Amniotic stem cell (primary cell): ENCODE results near the gene KLHDC10.
"Not testable (repeated sequence)": the region's sequence is repeated elsewhere in the genome, so short reads cannot be mapped to it uniquely, and the experiment has no call there.

Experiments used
- DNase-seq: peaks from one replicate; lab custom pipeline; 2025; lab: John Stamatoyannopoulos, UW

Gene KLHDC10

DNA sequence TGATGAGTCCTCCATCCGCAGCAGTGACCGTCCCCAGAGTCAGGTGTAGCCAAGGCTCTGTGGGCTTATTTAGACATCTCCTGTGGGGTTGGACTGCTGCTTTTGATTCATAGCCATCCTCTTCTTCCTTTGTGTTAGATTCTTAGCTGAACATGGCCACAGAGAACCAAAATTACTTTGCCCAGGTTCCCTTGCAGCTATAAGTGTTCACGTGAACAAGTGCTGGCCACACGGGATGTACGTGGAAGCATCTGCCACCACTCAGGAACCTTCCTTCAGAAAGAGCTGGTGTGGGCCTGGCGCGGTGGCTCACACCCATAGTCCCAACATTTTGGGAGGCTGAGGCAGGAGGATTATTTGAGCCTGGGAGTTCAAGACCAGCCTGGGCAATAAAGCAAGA is 85.8 kb downstream of the KLHDC10 start:
- DNase-seq: no peak

GRCh38 chr7:130157700-130158099 is 87.4 kb downstream of the KLHDC10 start:
- no peak for DNase-seq

GRCh38 chr7:130160023-130160422 is 89.7 kb downstream of the KLHDC10 start:
- no peak for DNase-seq

DNA sequence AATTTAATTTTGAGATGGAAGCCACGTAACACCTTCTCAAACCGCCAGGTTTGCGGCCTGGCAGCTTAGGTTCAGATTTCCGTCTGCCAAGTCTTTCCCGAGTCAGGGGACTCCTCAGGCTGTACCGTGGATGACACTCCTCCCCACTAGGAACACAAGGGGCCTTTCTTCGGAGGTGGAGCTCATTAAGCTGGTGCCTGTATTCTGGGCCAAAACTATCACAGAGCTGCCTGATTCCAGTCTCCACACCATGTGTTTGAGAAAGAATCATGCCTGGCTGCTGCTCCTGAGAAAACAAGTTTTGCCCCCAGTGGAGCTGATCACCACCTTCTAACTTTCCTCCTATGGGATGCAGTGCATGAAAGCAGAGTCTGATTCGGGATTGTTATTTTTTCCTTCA is 90.1 kb downstream of the KLHDC10 start:
- DNase-seq: no peak

DNA sequence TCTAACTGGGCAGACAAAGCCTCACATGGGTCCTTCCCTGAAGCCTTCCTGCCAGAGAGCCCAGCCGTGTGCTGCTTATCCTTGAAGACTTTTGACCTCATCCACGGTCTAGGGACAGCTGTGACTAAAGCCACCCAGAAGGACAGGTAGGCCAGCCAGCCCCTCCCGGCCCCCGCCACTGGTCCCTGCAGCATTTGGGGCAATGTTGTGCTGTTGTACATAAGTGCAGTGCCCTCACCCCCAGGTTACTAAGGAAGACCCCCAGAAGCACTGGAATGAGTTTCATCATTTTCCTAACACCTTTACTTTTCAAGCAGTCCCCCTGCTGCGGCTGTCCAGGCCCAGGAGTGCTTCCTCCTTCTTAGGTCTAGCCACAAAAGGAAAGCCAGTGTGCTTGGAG is 91.9 kb downstream of the KLHDC10 start:
- no peak for DNase-seq

DNA sequence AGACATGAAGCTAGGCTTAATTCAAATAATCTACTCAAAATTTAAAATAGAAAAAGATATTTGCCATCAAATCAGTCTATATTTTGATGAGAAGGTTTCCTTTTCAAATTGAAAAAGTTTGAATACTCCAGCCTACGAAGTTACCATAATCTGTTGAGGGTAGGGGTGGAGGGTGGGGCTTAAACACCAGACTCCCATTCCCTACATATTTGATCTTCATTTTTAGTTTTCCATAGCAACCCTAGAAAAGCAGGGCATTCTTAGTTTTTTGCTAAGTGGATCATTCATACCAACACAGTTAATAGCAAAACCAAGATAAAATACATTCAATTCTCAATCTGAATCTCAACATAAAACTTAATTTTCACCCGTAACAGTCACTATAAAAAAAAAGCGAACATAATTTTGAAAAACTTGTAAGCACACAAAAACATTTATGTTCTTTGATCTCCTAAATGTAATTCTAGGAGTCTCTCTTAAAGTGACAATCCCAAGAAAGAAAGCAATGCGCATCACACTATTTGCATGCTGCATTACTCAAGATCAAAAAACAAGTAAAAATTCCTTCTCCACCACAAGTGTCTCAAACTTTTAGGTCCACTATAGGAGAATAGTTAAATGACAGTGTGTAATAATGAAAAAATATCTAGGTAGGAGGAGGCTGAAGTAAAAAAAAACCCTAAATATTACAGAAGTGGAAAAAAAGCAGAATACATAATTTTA is 104.1 kb downstream of the KLHDC10 start:
- no peak for DNase-seq

DNA sequence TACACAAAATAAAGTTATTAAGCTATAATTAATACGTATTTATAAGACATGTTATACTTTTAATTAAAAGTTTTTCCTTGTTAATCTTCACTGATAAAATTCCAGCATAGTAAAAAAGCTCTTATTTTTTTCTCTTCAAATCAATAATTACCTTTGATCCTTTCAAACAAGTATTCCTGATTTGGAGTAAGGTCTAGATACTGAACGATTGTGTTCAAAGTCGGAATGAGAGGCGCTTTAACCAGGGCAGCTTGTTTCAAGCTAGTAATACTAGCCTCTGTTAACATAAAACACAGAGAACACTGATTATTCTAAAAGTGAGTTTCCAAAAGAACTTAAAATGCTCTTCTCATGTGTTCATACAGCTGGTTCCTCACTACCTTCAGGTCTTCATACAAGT is 107.9 kb downstream of the KLHDC10 start:
- no peak for DNase-seq

DNA sequence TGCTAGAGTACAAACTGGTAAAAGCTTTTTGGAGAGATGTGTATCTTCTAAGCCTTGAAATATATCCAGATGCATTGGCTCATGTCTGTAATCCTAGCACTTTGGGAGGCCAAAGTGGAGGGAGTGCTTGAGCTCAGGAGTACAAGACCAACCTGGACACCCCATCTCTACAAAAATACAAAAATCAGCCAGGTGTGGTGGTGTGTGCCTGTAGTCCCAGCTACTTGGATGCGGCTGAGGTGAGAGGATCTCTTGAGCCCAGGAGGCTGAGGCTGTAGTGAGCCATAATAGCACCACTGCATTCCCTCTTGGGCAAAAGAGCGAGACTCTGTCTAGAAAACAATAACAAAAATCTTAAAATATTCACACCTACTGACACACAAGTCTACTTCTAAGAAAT is 109.3 kb downstream of the KLHDC10 start:
- no peak for DNase-seq

- DNase-seq: no peak
These were observed 110.4 kb downstream of the KLHDC10 start for GRCh38 chr7:130180571-130181262.

GRCh38 chr7:130181263-130181605 is 110.9 kb downstream of the KLHDC10 start:
- no peak for DNase-seq

DNA sequence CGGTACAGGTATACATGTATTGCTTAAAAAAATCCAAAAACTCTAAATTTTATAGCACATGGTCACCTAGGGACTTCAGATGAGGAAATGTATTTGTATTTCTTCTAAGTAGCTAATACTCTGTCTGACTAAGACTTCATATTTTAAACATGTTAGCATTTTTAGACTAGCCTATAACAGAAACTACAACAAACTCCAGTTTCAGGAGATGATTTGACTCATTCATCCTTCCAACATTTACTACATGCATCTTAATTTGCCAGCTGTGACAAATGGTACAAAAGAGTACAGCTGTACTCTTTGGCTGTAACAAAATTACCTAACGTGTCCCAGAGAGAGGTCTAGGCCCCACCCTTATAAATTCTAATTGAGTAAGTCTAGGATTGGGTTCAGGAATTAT is 112.7 kb downstream of the KLHDC10 start:
- no peak for DNase-seq

DNA sequence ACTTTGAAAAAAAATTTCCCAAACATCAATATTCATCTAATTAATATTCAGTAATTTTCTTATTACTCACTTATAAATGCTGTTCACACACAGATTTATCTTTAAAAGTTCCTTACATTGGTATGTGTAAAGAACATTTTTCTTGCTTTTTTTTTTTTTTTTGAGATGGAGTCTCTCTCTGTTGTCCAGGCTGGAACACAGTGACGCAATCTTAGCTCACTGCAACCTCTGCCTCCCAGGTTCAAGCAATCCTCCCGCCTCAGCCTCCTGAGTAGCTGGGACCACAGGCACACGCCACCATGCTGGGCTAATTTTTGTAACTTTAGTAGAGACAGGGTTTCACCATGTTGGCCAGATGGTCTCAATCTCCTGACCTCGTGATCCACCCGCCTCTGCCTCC is 114.0 kb downstream of the KLHDC10 start:
- DNase-seq: not testable (repeated sequence)
